Naive B cell (primary cell): ENCODE data around the gene ZNF560. TPM values are rescaled to one million over a fixed set of nuclear protein-coding genes. Genes with fewer than 3 reads are reported as not detected.

Experiments
- ATAC-seq, 2 donors: fragments of 150-1000 bp; cut with Tn5 transposase; 2 replicates each; pipeline ENCODE4 v1.10.0; 2021; ENCODE audit warnings: low read depth in 2 of 2, mild to moderate bottlenecking in 2 of 2, moderate library complexity in 2 of 2
- DNase-seq: peaks from one replicate; pipeline ENCODE4 v3.0.0; 2022
- H3K27ac Mint-ChIP-seq, 6 donors: one replicate each; pipeline ENCODE4 v1.8.0; 2020 to 2022; ENCODE audit warnings: mild to moderate bottlenecking in 6 of 6, mixed read lengths in 6 of 6, moderate library complexity in 5 of 6, inconsistent platforms in 2 of 6
- H3K27me3 Mint-ChIP-seq, 3 donors: one replicate each; pipeline ENCODE4 v1.8.0; 2021 to 2022; ENCODE audit warnings: mixed read lengths in 3 of 3, mild to moderate bottlenecking in 1 of 3
- H3K36me3 Mint-ChIP-seq, 2 donors: one replicate each; pipeline ENCODE4 v1.8.0; 2020 to 2022; ENCODE audit warnings: mixed read lengths in 2 of 2, inconsistent platforms in 1 of 2, mild to moderate bottlenecking in 1 of 2
- H3K4me1 Mint-ChIP-seq, 3 donors: one replicate each; pipeline ENCODE4 v1.8.0; 2020 to 2022; ENCODE audit warnings: mixed read lengths in 3 of 3, inconsistent platforms in 1 of 3, mild to moderate bottlenecking in 1 of 3, moderate library complexity in 1 of 3
- H3K4me3 Mint-ChIP-seq, 8 donors: one replicate each; pipeline ENCODE4 v1.8.0; 2020 to 2022; ENCODE audit warnings: mild to moderate bottlenecking in 8 of 8, mixed read lengths in 8 of 8, moderate library complexity in 8 of 8, inconsistent platforms in 2 of 8
- H3K9me3 Mint-ChIP-seq, 7 donors: one replicate each; pipeline ENCODE4 v1.8.0; 2020 to 2022; ENCODE audit warnings: mixed read lengths in 7 of 7, mild to moderate bottlenecking in 5 of 7, inconsistent platforms in 2 of 7, moderate library complexity in 1 of 7
- polyA plus RNA-seq, 6 donors: library from polyadenylated mRNA; unstranded; fragments of 300-500 nt; fragmentation: Illumina TruSeq; gene quantifications; one replicate each; pipeline ENCODE4 v1.2.3, GENCODE V29; 2021; ENCODE audit warnings: low read depth in 6 of 6

Gene ZNF560
- polyA plus RNA-seq, 6 donors from 2014 or later, result not detected

- H3K27ac Mint-ChIP-seq, result no peak overlapping the region
- no peak for DNase-seq
- H3K4me3 Mint-ChIP-seq, result no peak overlapping the region
- ATAC-seq, result no peak
- peaks cover 0 to 11% (median 9%) of the 10 kb centered on the region in 3 donors for H3K4me1 Mint-ChIP-seq
- H3K27me3 Mint-ChIP-seq, result peaks cover 0 to 34% (median 15%) of the 10 kb centered on the region in 3 donors
- H3K9me3 Mint-ChIP-seq, result peaks cover 0 to 67% (median 48%) of the 10 kb centered on the region in 7 donors
- H3K36me3 Mint-ChIP-seq, result peaks cover 0 to 11% of the 10 kb centered on the region in 2 donors
These were observed 4.3 kb downstream of the ZNF560 start for GRCh38 chr19:9494096-9494495.

DNA sequence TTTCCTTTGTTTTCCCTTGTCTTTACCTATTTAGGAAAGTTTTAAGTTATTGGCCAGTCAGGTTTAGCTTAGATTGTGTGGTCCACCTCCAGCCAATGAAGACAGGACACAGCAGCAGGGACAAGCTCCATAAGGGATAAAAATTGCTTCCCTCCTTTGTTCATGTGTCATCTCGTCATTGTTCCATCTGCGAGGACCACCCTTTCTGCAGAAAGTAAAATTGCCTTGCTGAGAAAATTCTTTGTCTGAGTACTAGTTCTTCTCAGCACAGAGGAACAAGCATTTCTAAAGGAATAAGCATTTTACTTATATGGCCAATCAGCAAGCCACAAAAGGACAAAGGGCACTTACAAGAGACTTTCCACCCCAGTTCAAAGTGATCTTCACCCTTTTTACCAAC, 11.4 kb downstream of the ZNF560 start:
- Mint-ChIP-seq H3K4me3 (no peak overlapping the region), H3K27me3 (peaks cover 0 to 9% (median 0%) of the 10 kb centered on the region in 3 donors), H3K4me1 (no peaks in the 10 kb centered on the region), H3K9me3 (peaks cover 5 to 70% (median 51%) of the 10 kb centered on the region in 7 donors), H3K27ac (no peak overlapping the region), H3K36me3 (peaks cover 0 to 6% of the 10 kb centered on the region in 2 donors)
- no peak for ATAC-seq
- DNase-seq, result no peak

- peaks cover 0 to 9% of the 10 kb centered on the region in 2 donors for H3K36me3 Mint-ChIP-seq
- no peaks in the 10 kb centered on the region for H3K4me1 Mint-ChIP-seq
- H3K27ac Mint-ChIP-seq, result no peak overlapping the region
- ATAC-seq (no peak), DNase-seq (no peak)
- no peak overlapping the region for H3K4me3 Mint-ChIP-seq
- H3K27me3 Mint-ChIP-seq, result no peaks in the 10 kb centered on the region
- peaks cover 6 to 72% (median 56%) of the 10 kb centered on the region in 7 donors for H3K9me3 Mint-ChIP-seq
These were observed 13.3 kb downstream of the ZNF560 start for GRCh38 chr19:9485140-9485539.

- H3K36me3 Mint-ChIP-seq, result peaks cover 16 to 26% of the 10 kb centered on the region in 2 donors
- peaks cover 19 to 75% (median 42%) of the 10 kb centered on the region in 7 donors for H3K9me3 Mint-ChIP-seq
- DNase-seq (no peak), ATAC-seq (no peak)
- H3K4me1 Mint-ChIP-seq, result no peaks in the 10 kb centered on the region
- H3K27me3 Mint-ChIP-seq, result peaks cover 0 to 16% (median 4%) of the 10 kb centered on the region in 3 donors
- H3K4me3 Mint-ChIP-seq, result no peak overlapping the region
- H3K27ac Mint-ChIP-seq, result no peak overlapping the region
These were observed 23.4 kb downstream of the ZNF560 start for GRCh38 chr19:9474975-9475374.

DNA sequence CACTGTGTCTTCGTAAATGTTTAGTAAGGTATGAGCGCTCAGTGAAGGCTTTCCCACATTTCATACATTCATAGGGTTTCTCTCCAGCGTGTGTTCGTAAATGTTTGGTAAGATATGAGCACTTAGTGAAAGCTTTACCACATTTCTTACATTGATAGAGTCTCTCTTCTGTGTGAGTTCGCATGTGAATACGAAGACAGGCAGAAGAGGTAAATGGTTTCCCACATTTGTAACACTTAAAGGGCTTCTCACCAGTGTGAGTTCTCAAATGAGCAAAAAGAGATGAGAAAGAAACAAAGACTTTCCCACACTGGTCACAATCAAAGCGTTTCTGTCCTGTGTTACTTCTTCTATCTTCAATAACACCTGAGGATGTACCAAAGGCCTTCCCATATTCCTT, 31.3 kb downstream of the ZNF560 start:
- no peak for ATAC-seq
- no peak overlapping the region for H3K4me3 Mint-ChIP-seq
- H3K36me3 Mint-ChIP-seq, result peaks cover 8 to 18% of the 10 kb centered on the region in 2 donors
- DNase-seq, result no peak
- H3K9me3 Mint-ChIP-seq, result peaks cover 0 to 91% (median 66%) of the 10 kb centered on the region in 7 donors
- peaks cover 0 to 6% (median 4%) of the 10 kb centered on the region in 3 donors for H3K27me3 Mint-ChIP-seq
- H3K4me1 Mint-ChIP-seq, result no peaks in the 10 kb centered on the region
- H3K27ac Mint-ChIP-seq, result no peak overlapping the region

- peaks cover 17 to 44% of the 10 kb centered on the region in 2 donors for H3K36me3 Mint-ChIP-seq
- H3K4me3 Mint-ChIP-seq, result no peak overlapping the region
- no peak for ATAC-seq
- H3K4me1 Mint-ChIP-seq, result no peaks in the 10 kb centered on the region
- peaks cover 6 to 96% (median 60%) of the 10 kb centered on the region in 7 donors for H3K9me3 Mint-ChIP-seq
- no peak overlapping the region for H3K27ac Mint-ChIP-seq
- no peak for DNase-seq
- no peaks in the 10 kb centered on the region for H3K27me3 Mint-ChIP-seq
These were observed 36.5 kb downstream of the ZNF560 start for GRCh38 chr19:9461938-9462337.

DNA sequence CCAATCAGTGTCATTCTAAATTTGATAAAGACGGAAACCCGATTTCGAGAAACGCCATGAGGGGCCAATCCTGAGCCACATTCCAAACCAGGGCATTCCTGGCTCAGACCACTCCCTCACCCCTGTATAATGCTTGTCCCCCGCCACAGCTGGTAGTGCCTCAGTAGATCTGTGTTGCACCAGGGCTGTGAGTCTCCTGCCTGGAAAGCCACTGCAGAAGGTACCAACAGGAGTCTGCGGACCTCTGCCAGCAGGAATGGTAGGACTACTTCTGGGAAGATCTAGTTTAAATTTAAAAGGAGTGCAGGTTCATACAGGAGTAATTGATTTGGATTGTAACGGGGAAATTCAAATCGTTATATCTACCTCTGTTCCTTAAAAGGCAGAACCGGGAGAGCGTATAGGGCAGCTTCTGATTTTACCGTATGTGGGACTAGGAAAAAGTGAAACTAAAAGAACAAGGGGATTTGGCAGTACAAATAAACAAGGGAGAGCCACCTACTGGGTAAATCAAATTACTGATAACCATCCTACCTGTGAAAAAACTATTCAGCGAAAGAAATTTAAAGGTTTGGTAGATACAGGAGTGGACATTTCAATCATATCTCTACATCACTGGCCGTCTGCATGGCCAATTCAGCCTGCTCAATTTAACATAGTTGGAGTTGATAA, 42.3 kb downstream of the ZNF560 start:
- no peak for DNase-seq
- no peak for ATAC-seq
- H3K27me3 Mint-ChIP-seq, result no peaks in the 10 kb centered on the region
- H3K36me3 Mint-ChIP-seq, result peaks cover 25 to 41% of the 10 kb centered on the region in 2 donors
- H3K9me3 Mint-ChIP-seq, result peaks cover 27 to 99% (median 47%) of the 10 kb centered on the region in 7 donors
- H3K4me1 Mint-ChIP-seq, result no peaks in the 10 kb centered on the region
- H3K4me3 Mint-ChIP-seq, result peak overlapping the region in 1 of 8 donors; percentile 44
- no peak overlapping the region for H3K27ac Mint-ChIP-seq

- Mint-ChIP-seq H3K4me3 (peak overlapping the region in 1 of 8 donors; percentile 4), H3K9me3 (peaks cover 20 to 91% (median 51%) of the 10 kb centered on the region in 7 donors), H3K27ac (no peak overlapping the region), H3K36me3 (peaks cover 8 to 33% of the 10 kb centered on the region in 2 donors), H3K27me3 (no peaks in the 10 kb centered on the region), H3K4me1 (no peaks in the 10 kb centered on the region)
- ATAC-seq, result no peak
- no peak for DNase-seq
These were observed 44.5 kb downstream of the ZNF560 start for GRCh38 chr19:9453953-9454352.

DNA sequence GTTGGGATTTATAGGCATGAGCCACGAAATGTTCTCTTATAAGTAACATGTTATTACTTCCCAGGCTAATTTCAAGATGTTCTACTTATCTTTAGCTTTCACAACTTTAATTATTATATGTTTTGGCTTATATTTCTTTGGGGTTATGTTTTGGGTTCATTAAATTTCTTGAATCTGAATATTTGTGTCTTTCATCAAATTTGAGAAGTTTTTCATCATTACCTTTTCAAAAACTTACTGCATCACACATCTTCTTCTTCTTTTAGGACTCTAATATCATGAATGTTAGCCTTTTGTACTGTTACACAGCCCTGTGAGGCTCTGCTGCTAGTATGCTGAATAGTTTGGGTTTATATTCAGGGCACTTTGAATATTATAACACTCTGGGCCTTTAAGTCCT, 53.4 kb downstream of the ZNF560 start:
- H3K27me3 Mint-ChIP-seq, result no peaks in the 10 kb centered on the region
- DNase-seq (no peak), ATAC-seq (no peak)
- no peak overlapping the region for H3K4me3 Mint-ChIP-seq
- H3K27ac Mint-ChIP-seq, result no peak overlapping the region
- H3K9me3 Mint-ChIP-seq, result peaks cover 4 to 63% (median 47%) of the 10 kb centered on the region in 7 donors
- peaks cover 0 to 3% (median 0%) of the 10 kb centered on the region in 3 donors for H3K4me1 Mint-ChIP-seq
- H3K36me3 Mint-ChIP-seq, result peaks cover 12 to 31% of the 10 kb centered on the region in 2 donors

GRCh38 chr19:9436358-9436757, 62.1 kb downstream of the ZNF560 start:
- H3K27me3 Mint-ChIP-seq, result no peaks in the 10 kb centered on the region
- ATAC-seq (no peak), DNase-seq (no peak)
- H3K27ac Mint-ChIP-seq, result peak overlapping the region; percentile 96 to 99 (median 96)
- peaks cover 26 to 40% (median 35%) of the 10 kb centered on the region in 3 donors for H3K4me1 Mint-ChIP-seq
- peaks cover 0 to 2% (median 1%) of the 10 kb centered on the region in 7 donors for H3K9me3 Mint-ChIP-seq
- peak overlapping the region; percentile 89 to 99 (median 96) for H3K4me3 Mint-ChIP-seq
- H3K36me3 Mint-ChIP-seq, result peaks cover 11 to 25% of the 10 kb centered on the region in 2 donors

GRCh38 chr19:9435279-9436268, 62.8 kb downstream of the ZNF560 start, which contains the start of gene ZNF266:
ZNF266 (minus strand) TSS chr19:9435573; CDS start chr19:9420089, 15,484 bp downstream.
- Mint-ChIP-seq H3K27ac (peak within 1 kb of the TSS; percentile 96 to 99 (median 96)), H3K9me3 (no peaks in the 10 kb centered on the region), H3K4me1 (peaks cover 27 to 48% (median 41%) of the 10 kb centered on the region in 3 donors), H3K4me3 (peak within 1 kb of the TSS; percentile 89 to 99 (median 96)), H3K36me3 (peaks cover 11 to 27% of the 10 kb centered on the region in 2 donors), H3K27me3 (no peaks in the 10 kb centered on the region)
- ATAC-seq (peak; percentile 90 to 91), DNase-seq (peak; percentile 87)

DNA sequence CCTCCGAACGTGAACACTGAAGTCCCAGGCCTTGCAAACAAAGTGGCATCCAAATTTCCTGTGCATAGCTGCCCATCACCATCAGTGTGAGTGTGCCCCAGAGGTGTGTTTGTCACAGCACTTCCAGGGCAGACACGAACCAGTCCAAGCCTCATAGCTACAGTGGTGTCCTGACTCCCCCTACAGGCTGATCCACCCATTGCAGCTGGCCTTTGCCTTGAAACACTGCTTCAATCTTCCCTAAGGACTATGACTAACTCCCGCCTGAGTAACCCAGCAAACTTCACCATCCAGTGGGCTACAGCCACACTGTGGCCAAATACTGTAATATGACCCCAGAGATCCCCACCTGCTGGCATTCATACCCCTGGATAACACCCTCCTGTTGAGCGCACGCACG, 66.9 kb downstream of the ZNF560 start:
- no peaks in the 10 kb centered on the region for H3K27me3 Mint-ChIP-seq
- H3K4me1 Mint-ChIP-seq, result peaks cover 36 to 59% (median 46%) of the 10 kb centered on the region in 3 donors
- no peak for ATAC-seq
- H3K27ac Mint-ChIP-seq, result no peak overlapping the region
- DNase-seq, result no peak
- H3K36me3 Mint-ChIP-seq, result peaks cover 30 to 42% of the 10 kb centered on the region in 2 donors
- H3K4me3 Mint-ChIP-seq, result peak overlapping the region in 1 of 8 donors; percentile 65
- H3K9me3 Mint-ChIP-seq, result peaks cover 0 to 5% (median 0%) of the 10 kb centered on the region in 7 donors

GRCh38 chr19:9430444-9430843, 68.0 kb downstream of the ZNF560 start:
- ATAC-seq, result no peak
- peaks cover 29 to 49% (median 36%) of the 10 kb centered on the region in 3 donors for H3K4me1 Mint-ChIP-seq
- H3K4me3 Mint-ChIP-seq, result peak overlapping the region in 7 of 8 donors; percentile 2 to 74 (median 55)
- H3K36me3 Mint-ChIP-seq, result peaks cover 35 to 42% of the 10 kb centered on the region in 2 donors
- H3K27ac Mint-ChIP-seq, result peak overlapping the region in 5 of 6 donors; percentile 7 to 42 (median 36)
- no peaks in the 10 kb centered on the region for H3K27me3 Mint-ChIP-seq
- DNase-seq, result no peak
- H3K9me3 Mint-ChIP-seq, result peaks cover 0 to 5% (median 0%) of the 10 kb centered on the region in 7 donors
